HG03378 (cell line): ENCODE measurements around the gene TECPR2.
"Not testable (repeated sequence)": the region's sequence is repeated elsewhere in the genome, so short reads cannot be mapped to it uniquely, and the experiment has no call there.

Experiments
- ATAC-seq: cut with Tn5 transposase; IDR thresholded peaks from one replicate; pipeline ENCODE4 v1.9.1; 2021; ENCODE audit warnings: mild to moderate bottlenecking, moderate library complexity; ENCODE audit not compliant: unreplicated experiment

The TECPR2 gene

DNA sequence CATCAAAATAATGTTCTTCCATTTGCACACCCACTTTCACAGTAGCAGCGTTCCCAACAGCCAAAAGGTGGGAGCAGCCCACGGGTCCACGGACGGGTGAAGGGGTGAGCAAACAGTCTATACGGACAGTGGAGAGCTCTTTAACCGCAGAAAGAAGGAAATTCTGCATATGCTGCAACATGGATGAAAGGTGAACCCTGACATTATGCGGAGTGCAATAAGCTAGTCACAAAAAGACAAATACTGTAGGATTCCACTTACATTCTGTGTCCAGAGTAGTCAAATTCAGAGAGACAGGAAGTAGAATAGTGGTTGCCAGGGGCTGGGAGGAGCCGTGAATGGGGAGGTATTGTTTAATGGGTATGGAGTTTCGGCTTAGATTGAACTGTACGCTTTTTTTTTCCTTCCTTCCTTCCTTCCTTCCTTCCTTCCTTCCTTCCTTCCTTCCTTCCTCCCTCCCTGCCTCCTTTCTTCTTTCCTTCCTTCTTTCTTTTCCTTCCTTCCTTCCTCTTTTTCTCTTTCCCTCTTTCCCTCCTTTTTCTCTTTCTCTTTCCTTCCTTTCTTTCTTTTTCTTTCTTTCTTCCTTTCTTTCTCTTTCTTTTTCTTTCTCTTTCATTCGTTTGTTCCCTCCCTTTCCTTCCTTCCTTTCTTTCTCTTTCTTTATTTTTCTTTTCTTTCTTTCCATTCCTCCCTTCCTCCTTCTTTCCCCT lies 162.6 kb downstream of the TECPR2 start:
- ATAC-seq = peak; percentile 20

GRCh38 chr14:102525929-102526497 lies 163.3 kb downstream of the TECPR2 start:
- ATAC-seq = no peak

- no peak for ATAC-seq
Observed at GRCh38 chr14:102528431-102529170, 165.9 kb downstream of the TECPR2 start.

- ATAC-seq = no peak
Observed at GRCh38 chr14:102530828-102531478, 168.2 kb downstream of the TECPR2 start.

DNA sequence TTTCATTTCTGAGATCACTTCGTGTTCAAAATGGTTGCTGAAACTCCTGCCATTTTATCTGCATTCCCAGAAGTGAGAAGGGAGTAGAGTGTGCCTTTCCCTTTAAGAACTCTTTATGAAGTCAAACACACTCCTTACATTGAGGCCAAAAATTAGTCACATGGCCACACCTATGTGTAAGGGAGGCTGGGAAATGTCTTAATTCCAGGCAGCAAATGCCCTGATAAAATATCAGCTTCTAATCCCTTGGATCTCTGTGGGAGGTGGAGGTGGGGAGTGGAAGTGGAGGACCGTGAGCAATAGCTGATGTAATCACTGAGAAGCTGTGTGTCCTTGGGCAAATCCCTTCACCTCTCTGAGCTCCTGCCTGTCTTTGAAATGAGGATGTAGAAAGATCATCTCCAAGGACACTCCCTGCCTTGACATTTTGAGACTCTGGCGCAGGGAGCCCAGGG lies 169.5 kb downstream of the TECPR2 start:
- no peak for ATAC-seq

- ATAC-seq = no peak
Observed at GRCh38 chr14:102537981-102538601, 175.3 kb downstream of the TECPR2 start.

DNA sequence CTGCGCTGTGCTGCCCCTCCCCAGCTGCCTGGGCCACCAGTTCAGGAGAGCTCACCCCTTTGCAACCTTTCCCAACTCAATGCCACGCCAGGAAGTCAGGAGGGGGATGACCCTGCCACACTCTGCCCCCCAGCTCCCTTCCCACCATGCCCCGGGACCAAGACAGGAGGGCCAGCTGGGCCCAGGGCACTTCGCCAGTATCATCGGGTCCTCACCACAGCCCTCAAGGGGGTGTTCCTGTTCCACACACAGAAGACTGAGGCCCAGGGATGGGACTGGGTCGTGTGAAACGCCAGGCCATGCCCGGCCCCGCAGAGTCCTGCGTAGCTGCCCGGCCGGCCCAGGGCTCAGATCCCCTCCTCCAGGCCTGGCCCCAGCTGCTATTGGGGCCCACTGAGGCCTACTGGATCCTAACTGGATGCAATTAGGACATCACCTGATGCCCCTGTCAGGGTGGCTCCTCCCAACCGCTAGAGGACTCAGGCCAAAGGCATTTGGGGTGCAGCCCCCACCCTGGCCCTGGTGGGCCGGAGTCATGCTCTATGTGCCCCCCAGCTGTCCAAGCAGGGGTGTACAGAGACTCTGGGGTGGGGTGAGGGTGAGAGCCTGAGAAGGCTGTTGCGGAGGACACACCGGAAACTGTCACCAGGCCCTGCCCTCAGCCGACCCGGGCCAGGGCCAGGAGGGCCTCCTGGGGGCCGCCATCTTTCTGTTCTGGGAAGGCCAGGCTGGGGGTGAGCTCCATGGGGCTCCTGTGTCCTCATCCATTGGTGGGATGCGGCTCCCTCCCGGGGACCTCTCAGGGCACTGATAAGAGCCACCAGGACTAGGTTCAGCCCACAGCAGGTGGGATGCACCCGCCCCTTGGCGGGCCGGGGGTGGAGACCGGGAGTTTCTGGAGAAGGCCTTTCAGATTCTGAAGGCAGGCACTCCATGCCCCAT lies 176.1 kb downstream of the TECPR2 start:
- no peak for ATAC-seq

DNA sequence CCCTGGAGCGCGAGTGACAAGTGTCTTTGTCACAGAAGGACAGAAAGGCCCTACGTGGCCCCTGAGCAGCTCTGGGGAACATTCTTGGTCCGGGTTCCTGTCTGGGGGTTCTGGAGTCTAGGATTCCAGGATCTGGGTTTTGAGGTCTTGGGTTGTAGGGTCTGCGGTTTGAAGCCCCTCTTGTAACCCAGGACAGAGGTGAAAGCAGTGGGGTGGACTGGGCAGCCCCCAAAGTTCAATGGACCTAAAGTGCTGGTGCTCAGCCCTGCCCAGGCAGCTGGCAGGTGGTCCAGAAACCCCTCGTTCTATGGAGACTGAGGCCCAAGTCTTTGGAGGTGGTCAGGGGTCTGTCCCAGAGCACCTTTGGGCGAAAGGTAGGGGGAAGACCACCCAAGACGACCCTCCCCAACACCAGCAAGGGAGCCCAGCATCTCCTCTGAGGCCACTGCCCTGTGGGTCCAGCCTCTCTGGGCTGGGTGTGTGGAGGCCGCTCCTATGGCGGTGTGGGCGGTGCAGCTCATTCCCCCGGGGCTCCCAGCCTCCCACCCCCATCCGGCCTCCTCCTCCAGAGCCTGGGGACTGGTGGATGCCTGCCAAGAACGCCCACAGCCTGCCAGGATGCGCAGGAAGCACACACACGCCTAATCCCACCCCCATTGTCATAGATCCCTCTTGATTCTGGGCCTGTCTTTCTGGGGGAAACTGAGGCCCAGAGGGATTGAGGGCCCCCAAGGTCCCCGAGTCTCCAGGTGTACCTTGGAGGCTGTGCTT lies 177.0 kb downstream of the TECPR2 start:
- no peak for ATAC-seq

DNA sequence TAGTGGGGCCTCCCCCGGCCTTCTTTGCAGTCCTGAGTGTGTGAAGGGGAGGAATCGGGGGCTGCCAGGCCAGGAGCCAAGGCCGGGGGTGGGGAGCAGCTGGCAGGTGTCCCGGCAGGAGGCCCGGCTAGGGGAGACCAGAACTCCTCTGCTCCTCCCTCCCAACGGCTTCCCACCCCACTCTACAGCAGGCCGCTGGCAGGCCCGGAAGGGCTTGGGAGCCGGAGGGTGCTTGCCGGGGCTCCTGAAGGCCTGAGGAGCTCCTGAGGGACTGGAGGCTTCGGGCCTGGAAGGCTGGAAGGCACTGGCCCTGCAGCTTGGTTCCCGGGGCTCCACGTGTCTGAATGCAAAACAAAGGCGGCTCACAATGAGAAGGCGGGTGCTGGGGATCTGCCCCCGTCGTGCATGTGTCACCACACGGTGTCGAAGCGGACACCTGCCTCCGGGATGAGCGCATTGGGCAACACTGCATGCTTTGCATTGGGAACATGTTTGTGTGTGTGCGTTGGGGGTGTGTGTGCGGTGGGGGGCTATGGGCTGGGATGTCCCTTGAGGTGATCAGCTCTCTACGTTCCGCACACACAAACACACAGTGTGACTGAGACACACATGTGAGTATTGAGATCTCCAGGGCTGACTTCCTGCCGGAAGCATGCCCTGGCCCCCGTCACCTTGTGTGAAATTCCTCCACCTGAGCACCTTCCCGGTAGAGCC lies 177.7 kb downstream of the TECPR2 start:
- ATAC-seq = no peak

GRCh38 chr14:102541029-102541491 lies 178.3 kb downstream of the TECPR2 start:
- not testable (repeated sequence) for ATAC-seq

- no peak for ATAC-seq
Observed at GRCh38 chr14:102541771-102542170, 179.0 kb downstream of the TECPR2 start.

DNA sequence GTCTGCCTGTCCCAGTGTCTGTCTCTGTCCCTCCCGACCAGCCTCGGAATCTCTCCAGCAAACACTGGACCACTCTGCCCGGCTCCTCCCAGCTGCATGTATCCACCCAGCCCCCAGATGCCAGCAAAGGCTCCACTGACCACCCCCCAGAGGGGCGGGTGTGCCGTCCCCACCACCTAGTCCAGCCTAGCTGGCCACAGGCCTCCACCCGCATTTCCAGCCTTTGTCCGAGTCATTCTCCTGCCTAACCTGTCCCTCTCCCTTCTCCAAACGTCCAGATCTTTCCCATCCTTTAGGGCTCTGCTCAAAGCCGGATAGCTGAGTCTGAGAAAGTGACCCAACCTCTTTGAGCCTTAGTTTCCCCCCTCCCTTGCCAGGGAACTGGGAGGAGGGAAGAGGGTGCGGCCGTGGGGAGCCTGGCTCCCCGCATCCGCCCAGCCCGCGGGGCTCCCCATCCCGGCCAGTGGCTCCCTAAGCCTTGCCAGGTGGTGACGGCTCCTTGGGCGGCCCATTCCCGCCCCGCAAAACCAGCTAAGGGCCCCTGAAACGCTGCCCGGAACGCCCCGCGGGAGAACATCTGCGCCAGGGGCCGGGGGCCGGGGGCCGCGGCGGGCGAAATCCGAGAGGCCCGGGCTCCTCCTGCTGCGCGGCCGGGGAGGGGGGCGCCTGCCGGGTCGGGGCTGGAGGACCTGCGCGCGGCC lies 181.5 kb downstream of the TECPR2 start:
- ATAC-seq = no peak

DNA sequence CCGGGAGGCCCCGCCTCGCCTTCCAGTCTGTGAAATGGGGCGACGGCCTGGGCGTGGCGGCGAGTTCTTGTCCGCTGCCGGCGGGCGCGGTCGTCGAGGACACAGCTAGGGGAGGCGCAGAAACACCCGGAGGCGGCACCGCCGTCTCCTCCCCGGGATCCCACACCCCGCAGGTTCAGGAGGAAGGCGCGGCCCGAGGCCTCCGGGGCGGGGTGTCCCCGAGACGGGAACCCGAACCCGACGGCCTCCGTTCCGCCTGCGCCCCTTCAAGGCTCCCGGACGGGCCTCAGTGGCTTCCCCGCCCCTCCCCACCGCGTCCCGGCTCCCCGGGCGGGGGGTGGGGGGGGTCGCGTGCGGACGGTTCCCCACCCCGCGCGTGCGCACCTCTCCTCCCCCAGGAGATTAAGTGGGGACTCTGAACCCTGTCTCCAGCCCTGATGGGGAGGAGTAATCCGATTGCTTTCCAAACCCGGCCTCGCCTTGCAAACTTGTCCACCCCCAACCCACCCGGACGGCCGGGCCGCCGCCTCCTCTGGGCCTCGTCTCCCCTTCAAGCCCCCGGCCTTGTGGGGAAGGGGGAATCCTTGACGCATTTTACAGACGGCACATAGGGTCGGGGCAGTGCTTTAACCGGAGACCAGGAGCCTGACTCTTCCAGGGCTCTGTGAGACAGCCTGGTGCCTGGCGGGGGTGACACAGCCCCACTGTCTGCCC lies 182.2 kb downstream of the TECPR2 start:
- ATAC-seq = no peak

- no peak for ATAC-seq
Observed at GRCh38 chr14:102545461-102546265, 182.9 kb downstream of the TECPR2 start.

DNA sequence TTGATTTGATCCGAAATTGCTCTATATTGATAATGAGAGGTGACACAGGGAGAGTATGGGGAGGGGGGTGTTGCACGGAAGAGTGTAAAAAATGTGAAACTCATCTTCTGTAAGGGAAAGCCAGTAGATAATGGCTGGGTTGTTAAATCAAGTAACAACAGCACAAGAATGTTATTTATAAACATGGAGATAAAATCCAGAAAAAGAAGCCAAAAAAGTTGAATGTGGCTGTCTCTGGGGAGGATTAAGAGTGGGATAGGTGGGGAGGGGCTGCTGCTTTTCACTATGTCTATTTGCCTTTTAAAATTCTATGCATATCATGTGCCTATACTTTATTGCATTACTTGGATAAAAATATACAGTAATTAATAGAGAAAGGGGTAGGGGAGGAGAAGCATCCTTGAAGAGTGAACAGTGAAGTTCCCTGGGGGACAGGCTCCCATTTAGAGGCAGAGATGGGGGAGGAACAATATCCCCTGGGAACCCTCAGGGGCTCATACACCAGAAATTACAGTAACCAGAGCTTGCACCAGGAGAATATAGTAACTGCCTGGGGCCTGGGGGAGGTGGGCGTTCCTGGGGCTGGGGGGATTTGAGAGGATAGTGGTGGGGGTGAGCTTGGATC lies 186.0 kb downstream of the TECPR2 start:
- no peak for ATAC-seq

DNA sequence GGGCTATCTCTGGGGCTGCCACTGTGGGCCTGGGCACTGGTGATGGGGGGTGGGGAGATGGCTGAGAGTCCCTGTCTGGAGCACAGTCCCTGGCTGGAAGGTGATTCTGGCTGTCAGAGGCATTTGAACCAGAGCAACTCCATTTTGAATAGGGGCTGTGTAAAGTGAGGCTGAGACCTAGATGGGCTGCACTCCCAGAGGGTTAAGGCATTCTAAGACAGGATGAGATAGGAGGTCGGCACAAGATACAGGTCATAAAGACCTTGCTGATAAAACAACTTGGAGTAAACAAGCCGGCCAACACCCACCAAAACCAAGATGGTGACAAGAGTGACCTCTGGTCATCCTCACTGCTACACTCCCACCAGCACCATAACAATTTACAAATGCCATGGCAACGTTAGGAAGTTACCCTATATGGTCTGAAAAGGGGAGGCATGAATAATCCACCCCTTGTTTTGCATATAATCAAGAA lies 188.2 kb downstream of the TECPR2 start:
- not testable (repeated sequence) for ATAC-seq
